Upper lobe of left lung (tissue), 6 donors: ENCODE results near the gene UBE2L3. TPM values are rescaled to one million over a fixed set of nuclear protein-coding genes. Genes with fewer than 3 reads are reported as not detected.
A peak's percentile ranks its signal among the peaks of the same experiment; 100 is the strongest.

Source experiments
- ATAC-seq, 2 donors: fragments of 200-7000 bp; cut with Tn5 transposase; one replicate each; pipeline ENCODE4 v1.9.1; 2022; ENCODE audit warnings: mild to moderate bottlenecking in 2 of 2, moderate library complexity in 2 of 2; ENCODE audit not compliant: low FRiP score in 2 of 2
- DNase-seq, 2 donors: peaks; one replicate each; pipeline ENCODE4 v3.0.0-alpha.2; 2019 to 2020
- H3K27ac ChIP-seq, 4 donors: fragments of 200-600 bp; sonication (generic); one replicate each; pipeline ENCODE4 v1.5.1; 2016 to 2019
- H3K27me3 ChIP-seq, 4 donors: fragments of 200-600 bp; sonication (generic); one replicate each; pipeline ENCODE4 v1.5.1; 2017 to 2019
- H3K36me3 ChIP-seq, 4 donors: fragments of 200-600 bp; sonication (generic); one replicate each; pipeline ENCODE4 v1.5.1; 2016 to 2019
- H3K4me1 ChIP-seq, 4 donors: fragments of 200-600 bp; sonication (generic); one replicate each; pipeline ENCODE4 v1.5.1; 2018 to 2019
- H3K4me3 ChIP-seq, 4 donors: fragments of 200-600 bp; sonication (generic); one replicate each; pipeline ENCODE4 v1.5.1; 2017 to 2019; ENCODE audit warnings: mild to moderate bottlenecking in 2 of 4, moderate library complexity in 1 of 4
- H3K9me3 ChIP-seq, 4 donors: fragments of 200-600 bp; sonication (generic); one replicate each; pipeline ENCODE4 v1.5.1; 2018 to 2019
- EP300 ChIP-seq, 4 donors: sonication (generic); formaldehyde crosslinking; IDR thresholded peaks; one replicate each; pipeline ENCODE4 v1.5.1; 2017; ENCODE audit warnings: antibody characterized with exemption in 4 of 4, control low read depth in 2 of 4
- POLR2A ChIP-seq, 4 donors: fragments of 450-650 bp; IDR thresholded peaks; one replicate each; pipeline ENCODE4 v1.5.1; 2016 to 2017; ENCODE audit warnings: antibody characterized with exemption in 4 of 4, mild to moderate bottlenecking in 2 of 4
- POLR2AphosphoS5 ChIP-seq, 2 donors: sonication (generic); formaldehyde crosslinking; IDR thresholded peaks; one replicate each; pipeline ENCODE4 v1.5.1; 2017; ENCODE audit warnings: antibody characterized with exemption in 2 of 2
- WGBS, 2 donors: methylation state at CpG; one replicate each; pipeline ENCODE4 v1.1.5; 2017 to 2018; 5-methylcytosine and 5-hydroxymethylcytosine counted together
- total RNA-seq, 6 donors: library from RNA; depleted of rRNA in 4 of 6; stranded (reverse); fragments of >200 nt in 4 of 6; gene quantifications; one replicate each; pipeline versions ENCODE4 v1.1.0 to v1.2.1, GENCODE V29; 2016 to 2021
- TF ChIP-seq, protein P1 (sequence below), 6 experiments: fragments of 450-650 bp in 4 of 6; fragments of 200-600 bp in 2 of 6; sonication (generic) in 2 of 6; IDR thresholded peaks; one replicate each; pipeline ENCODE4 v1.5.1; 2016 to 2019; ENCODE audit warnings: antibody characterized with exemption in 6 of 6
- donor health status: DM: no; HTN: no; CAD: no; lungs with moderate emphysema.
- donor health status: DM: no; HTN: yes; CAD: no; lungs with severe emphysema.

Gene UBE2L3
- total RNA-seq, 6 donors from 2014 or later: 24.1 to 45.8 (median 39.2) TPM

DNA sequence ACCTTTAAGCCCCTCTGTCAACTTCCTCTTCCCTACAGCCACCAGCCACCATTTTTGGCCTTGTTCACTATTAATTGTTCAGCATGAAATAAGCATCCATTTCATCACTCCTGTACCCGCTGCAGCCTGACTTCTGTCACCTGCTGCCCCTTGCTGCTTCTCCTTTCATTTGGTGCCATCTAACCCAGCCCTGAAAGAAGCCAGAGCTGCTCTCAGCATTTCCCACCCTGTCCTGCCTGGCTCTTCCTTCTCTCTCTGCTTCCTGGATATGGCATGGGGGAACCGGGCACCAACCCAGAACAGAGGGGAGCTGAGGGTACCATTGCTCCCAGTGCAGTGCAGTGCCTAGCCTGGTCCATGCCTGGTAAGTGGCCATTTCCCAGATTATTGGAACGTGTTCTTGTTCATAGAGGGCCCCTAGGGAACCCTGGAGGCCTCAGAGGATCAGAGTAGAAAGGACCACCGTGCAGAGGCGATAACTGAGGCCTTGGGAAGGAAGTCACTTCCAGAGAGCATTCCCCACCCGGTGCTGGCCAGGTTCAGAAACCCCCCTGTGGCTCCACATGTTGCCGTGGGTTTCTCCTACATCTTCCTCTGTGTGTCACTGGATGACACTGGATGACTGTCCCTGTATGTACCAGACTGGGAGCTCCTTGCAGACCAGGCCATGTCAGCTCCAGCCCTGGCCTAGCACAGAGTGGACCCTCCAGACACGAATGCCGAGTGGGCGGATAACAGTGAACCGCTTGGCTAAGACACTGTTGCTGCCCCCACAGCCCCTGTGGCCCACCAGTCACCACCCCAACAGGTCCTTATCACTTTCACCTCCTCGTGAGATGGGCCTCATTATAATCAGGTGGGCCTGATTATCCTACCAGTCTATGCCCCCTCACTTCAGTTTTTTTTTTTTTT lies 57.6 kb downstream of the UBE2L3 start:
- peaks cover 0 to 21% (median 10%) of the 10 kb centered on the region in 4 donors for H3K36me3 ChIP-seq
- no peak overlapping the region for H3K27ac ChIP-seq
- no peaks in the 10 kb centered on the region for H3K9me3 ChIP-seq
- peaks cover 14 to 60% (median 24%) of the 10 kb centered on the region in 4 donors for H3K4me1 ChIP-seq
- no peaks in the 10 kb centered on the region for H3K27me3 ChIP-seq
- DNase-seq (no peak), ATAC-seq (no peak)
- WGBS, 2 donors: 81 to 83% methylated on average over 8 to 12 of the region's 12 CpGs
- TF ChIP-seq, protein P1, sequence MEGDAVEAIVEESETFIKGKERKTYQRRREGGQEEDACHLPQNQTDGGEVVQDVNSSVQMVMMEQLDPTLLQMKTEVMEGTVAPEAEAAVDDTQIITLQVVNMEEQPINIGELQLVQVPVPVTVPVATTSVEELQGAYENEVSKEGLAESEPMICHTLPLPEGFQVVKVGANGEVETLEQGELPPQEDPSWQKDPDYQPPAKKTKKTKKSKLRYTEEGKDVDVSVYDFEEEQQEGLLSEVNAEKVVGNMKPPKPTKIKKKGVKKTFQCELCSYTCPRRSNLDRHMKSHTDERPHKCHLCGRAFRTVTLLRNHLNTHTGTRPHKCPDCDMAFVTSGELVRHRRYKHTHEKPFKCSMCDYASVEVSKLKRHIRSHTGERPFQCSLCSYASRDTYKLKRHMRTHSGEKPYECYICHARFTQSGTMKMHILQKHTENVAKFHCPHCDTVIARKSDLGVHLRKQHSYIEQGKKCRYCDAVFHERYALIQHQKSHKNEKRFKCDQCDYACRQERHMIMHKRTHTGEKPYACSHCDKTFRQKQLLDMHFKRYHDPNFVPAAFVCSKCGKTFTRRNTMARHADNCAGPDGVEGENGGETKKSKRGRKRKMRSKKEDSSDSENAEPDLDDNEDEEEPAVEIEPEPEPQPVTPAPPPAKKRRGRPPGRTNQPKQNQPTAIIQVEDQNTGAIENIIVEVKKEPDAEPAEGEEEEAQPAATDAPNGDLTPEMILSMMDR (IDR thresholded peaks at IDR 0.05): no peak
- TF ChIP-seq EP300 (IDR thresholded peaks at IDR 0.05): no peak
- TF ChIP-seq POLR2A (IDR thresholded peaks at IDR 0.05): no peak
- TF ChIP-seq POLR2AphosphoS5 (IDR thresholded peaks at IDR 0.05): no peak
- no peak overlapping the region for H3K4me3 ChIP-seq

- no peak overlapping the region for H3K27ac ChIP-seq
- no peak for DNase-seq
- no peak overlapping the region for H3K4me3 ChIP-seq
- ATAC-seq: no peak
- no peaks in the 10 kb centered on the region for H3K27me3 ChIP-seq
- no peaks in the 10 kb centered on the region for H3K9me3 ChIP-seq
- H3K36me3 ChIP-seq: peaks cover 0 to 21% (median 10%) of the 10 kb centered on the region in 4 donors
- 74 to 78% methylated on average over 4 of the region's 4 CpGs for WGBS, 2 donors
- peaks cover 14 to 58% (median 25%) of the 10 kb centered on the region in 4 donors for H3K4me1 ChIP-seq
- no peak for TF ChIP-seq POLR2AphosphoS5 (IDR thresholded peaks at IDR 0.05)
- TF ChIP-seq EP300 (IDR thresholded peaks at IDR 0.05): no peak
- TF ChIP-seq, protein P1 (IDR thresholded peaks at IDR 0.05): no peak
- TF ChIP-seq POLR2A (IDR thresholded peaks at IDR 0.05): no peak
Observed at GRCh38 chr22:21626073-21626734, 58.7 kb downstream of the UBE2L3 start.

DNA sequence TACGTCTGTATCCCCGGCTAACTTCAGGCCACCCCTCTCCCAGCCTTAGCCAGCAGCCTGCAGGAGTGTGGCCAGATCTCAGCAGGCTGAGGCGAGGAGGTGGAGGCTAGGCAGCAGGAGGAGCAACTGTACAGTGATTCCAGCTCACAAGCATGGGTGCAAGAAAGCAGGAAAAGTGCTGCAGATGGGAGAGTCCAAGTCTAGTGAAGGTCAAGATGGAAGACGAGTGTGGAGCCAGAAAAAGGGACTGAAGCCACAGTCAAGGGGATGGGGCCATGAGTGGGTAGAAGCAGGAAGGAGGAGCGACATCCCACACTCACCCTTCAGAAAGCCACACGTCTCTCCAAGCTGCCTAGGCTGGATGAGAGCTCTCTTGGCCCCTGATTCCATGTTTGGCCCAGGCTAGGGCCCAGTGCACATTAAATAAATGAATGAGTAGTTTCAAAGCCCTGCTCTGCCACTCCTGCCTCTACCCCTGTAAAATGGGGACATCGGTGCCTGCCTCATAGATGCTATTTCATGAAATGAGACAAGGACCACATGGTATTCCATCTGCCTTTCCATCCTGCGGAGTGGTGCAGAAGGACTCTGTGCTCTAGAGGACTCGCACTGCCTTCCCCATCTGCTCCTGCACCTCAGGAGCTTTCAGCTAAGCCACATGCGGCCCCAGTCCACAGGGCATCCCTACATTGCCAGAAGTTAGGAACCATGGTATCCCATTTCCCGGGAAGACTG lies 59.4 kb downstream of the UBE2L3 start:
- Histone ChIP-seq H3K36me3 (peaks cover 0 to 20% (median 10%) of the 10 kb centered on the region in 4 donors), H3K27ac (no peak overlapping the region), H3K27me3 (no peaks in the 10 kb centered on the region), H3K9me3 (no peaks in the 10 kb centered on the region), H3K4me1 (peaks cover 13 to 54% (median 23%) of the 10 kb centered on the region in 4 donors), H3K4me3 (no peak overlapping the region)
- ATAC-seq (no peak), DNase-seq (no peak)
- no peak for TF ChIP-seq POLR2A (IDR thresholded peaks at IDR 0.05)
- TF ChIP-seq EP300 (IDR thresholded peaks at IDR 0.05): no peak
- TF ChIP-seq POLR2AphosphoS5 (IDR thresholded peaks at IDR 0.05): no peak
- TF ChIP-seq, protein P1 (IDR thresholded peaks at IDR 0.05): no peak
- 80 to 85% methylated on average over 11 of the region's 11 CpGs for WGBS, 2 donors

- peak overlapping the region; percentile 86 to 95 (median 90) for H3K4me3 ChIP-seq
- DNase-seq: peak in 1 of 2 donors; percentile 89
- no peaks in the 10 kb centered on the region for H3K27me3 ChIP-seq
- H3K4me1 ChIP-seq: peaks cover 9 to 41% (median 18%) of the 10 kb centered on the region in 4 donors
- ATAC-seq: peak in 1 of 2 donors; percentile 1
- TF ChIP-seq POLR2A (IDR thresholded peaks at IDR 0.05): no peak
- TF ChIP-seq, protein P1 (IDR thresholded peaks at IDR 0.05): no peak
- TF ChIP-seq EP300 (IDR thresholded peaks at IDR 0.05): no peak
- TF ChIP-seq POLR2AphosphoS5 (IDR thresholded peaks at IDR 0.05): no peak
- WGBS, 2 donors: 73 to 78% methylated on average over 20 to 57 of the region's 74 CpGs
- H3K9me3 ChIP-seq: no peaks in the 10 kb centered on the region
- peak overlapping the region; percentile 79 to 86 (median 82) for H3K27ac ChIP-seq
- peaks cover 0 to 4% (median 1%) of the 10 kb centered on the region in 4 donors for H3K36me3 ChIP-seq
Observed at GRCh38 chr22:21628386-21629254, 61.1 kb downstream of the UBE2L3 start.
